Stimulated activated memory B cell treated with anti-CD40 and anti-IgM and Interleukin-4, amounts not matched to agents 10 μg/mL and 1 μg/mL and 100 μg/mL, for 72 hours (primary cell): Measurements from ENCODE around the gene SLC2A11.
"Not testable (repeated sequence)": the region's sequence is repeated elsewhere in the genome, so short reads cannot be mapped to it uniquely, and the experiment has no call there.

Experiments
- ATAC-seq: fragments of 150-1000 bp; cut with Tn5 transposase; 2 replicates; pipeline ENCODE4 v1.10.0; 2021
- H3K27ac Mint-ChIP-seq: one replicate; pipeline ENCODE4 v1.8.0; 2022; ENCODE audit warnings: mild to moderate bottlenecking, mixed read lengths
- H3K27me3 Mint-ChIP-seq: one replicate; pipeline ENCODE4 v1.8.0; 2022; ENCODE audit warnings: mixed read lengths
- H3K36me3 Mint-ChIP-seq: one replicate; pipeline ENCODE4 v1.8.0; 2022; ENCODE audit warnings: mixed read lengths
- H3K4me1 Mint-ChIP-seq: one replicate; pipeline ENCODE4 v1.8.0; 2022; ENCODE audit warnings: mixed read lengths
- H3K4me3 Mint-ChIP-seq: one replicate; pipeline ENCODE4 v1.8.0; 2022; ENCODE audit warnings: mild to moderate bottlenecking, moderate library complexity, mixed read lengths
- H3K9me3 Mint-ChIP-seq: one replicate; pipeline ENCODE4 v1.8.0; 2022; ENCODE audit warnings: mixed read lengths

Gene SLC2A11

GRCh38 chr22:23849009-23850006, 8.4 kb upstream of the SLC2A11 start:
- no peaks in the 10 kb centered on the region for H3K9me3 Mint-ChIP-seq
- H3K4me3 Mint-ChIP-seq: peak overlapping the region; percentile 68
- H3K4me1 Mint-ChIP-seq: peaks cover 66% of the 10 kb centered on the region
- H3K27ac Mint-ChIP-seq: peak overlapping the region; percentile 79
- no peaks in the 10 kb centered on the region for H3K36me3 Mint-ChIP-seq
- ATAC-seq: peak; percentile 84
- no peaks in the 10 kb centered on the region for H3K27me3 Mint-ChIP-seq

- H3K27ac Mint-ChIP-seq: peak overlapping the region; percentile 79
Measured at GRCh38 chr22:23850136-23850611, 7.5 kb upstream of the SLC2A11 start.

GRCh38 chr22:23856721-23857605, 712 bp upstream of the SLC2A11 start:
- ATAC-seq: peak; percentile 75
- H3K4me3 Mint-ChIP-seq: peak overlapping the region; percentile 90
- peaks cover 24% of the 10 kb centered on the region for H3K4me1 Mint-ChIP-seq
- H3K9me3 Mint-ChIP-seq: no peaks in the 10 kb centered on the region
- H3K27ac Mint-ChIP-seq: peak overlapping the region; percentile 95
- no peaks in the 10 kb centered on the region for H3K27me3 Mint-ChIP-seq
- no peaks in the 10 kb centered on the region for H3K36me3 Mint-ChIP-seq

More at GRCh38 chr22:23850136-23850611, 7.5 kb upstream of the SLC2A11 start:
- Mint-ChIP-seq H3K4me1 (peaks cover 58% of the 10 kb centered on the region), H3K36me3 (no peaks in the 10 kb centered on the region), H3K9me3 (no peaks in the 10 kb centered on the region), H3K27me3 (no peaks in the 10 kb centered on the region), H3K4me3 (peak overlapping the region; percentile 63)
- peak; percentile 69 for ATAC-seq

GRCh38 chr22:23858484-23858815, 775 bp downstream of the SLC2A11 start:
- peaks cover 36% of the 10 kb centered on the region for H3K4me1 Mint-ChIP-seq
- no peaks in the 10 kb centered on the region for H3K27me3 Mint-ChIP-seq
- H3K4me3 Mint-ChIP-seq: peak overlapping the region; percentile 90
- H3K27ac Mint-ChIP-seq: peak overlapping the region; percentile 95
- no peak for ATAC-seq
- H3K36me3 Mint-ChIP-seq: peaks cover 14% of the 10 kb centered on the region
- H3K9me3 Mint-ChIP-seq: no peaks in the 10 kb centered on the region

GRCh38 chr22:23859201-23859600, 1.5 kb downstream of the SLC2A11 start:
- Mint-ChIP-seq H3K4me3 (peak overlapping the region; percentile 90), H3K4me1 (peaks cover 36% of the 10 kb centered on the region), H3K9me3 (no peaks in the 10 kb centered on the region), H3K27me3 (no peaks in the 10 kb centered on the region), H3K27ac (peak overlapping the region; percentile 95), H3K36me3 (peaks cover 21% of the 10 kb centered on the region)
- ATAC-seq: no peak

- H3K4me1 Mint-ChIP-seq: peaks cover 36% of the 10 kb centered on the region
- peaks cover 23% of the 10 kb centered on the region for H3K36me3 Mint-ChIP-seq
- H3K4me3 Mint-ChIP-seq, H3K9me3 Mint-ChIP-seq, H3K27me3 Mint-ChIP-seq, H3K27ac Mint-ChIP-seq, ATAC-seq: not testable (repeated sequence)
Measured at GRCh38 chr22:23860187-23860586, 2.5 kb downstream of the SLC2A11 start.

GRCh38 chr22:23862103-23862502, 4.4 kb downstream of the SLC2A11 start:
- H3K36me3 Mint-ChIP-seq: peaks cover 28% of the 10 kb centered on the region
- no peaks in the 10 kb centered on the region for H3K27me3 Mint-ChIP-seq
- no peak overlapping the region for H3K27ac Mint-ChIP-seq
- H3K9me3 Mint-ChIP-seq: no peaks in the 10 kb centered on the region
- no peak overlapping the region for H3K4me3 Mint-ChIP-seq
- no peak for ATAC-seq
- peaks cover 27% of the 10 kb centered on the region for H3K4me1 Mint-ChIP-seq

- not testable (repeated sequence) for H3K9me3 Mint-ChIP-seq, H3K4me3 Mint-ChIP-seq, ATAC-seq, H3K27ac Mint-ChIP-seq, H3K27me3 Mint-ChIP-seq
- Mint-ChIP-seq H3K4me1 (peaks cover 13% of the 10 kb centered on the region), H3K36me3 (peaks cover 51% of the 10 kb centered on the region)
Measured at GRCh38 chr22:23864499-23865154, 7.0 kb downstream of the SLC2A11 start.

GRCh38 chr22:23868580-23868979, 10.9 kb downstream of the SLC2A11 start:
- Mint-ChIP-seq H3K4me1 (no peaks in the 10 kb centered on the region), H3K9me3 (no peaks in the 10 kb centered on the region), H3K36me3 (peaks cover 47% of the 10 kb centered on the region), H3K27ac (no peak overlapping the region), H3K27me3 (no peaks in the 10 kb centered on the region), H3K4me3 (no peak overlapping the region)
- no peak for ATAC-seq

- H3K4me3 Mint-ChIP-seq: no peak overlapping the region
- ATAC-seq: no peak
Measured at GRCh38 chr22:23874871-23875270, 17.2 kb downstream of the SLC2A11 start.

GRCh38 chr22:23875801-23876200, 18.1 kb downstream of the SLC2A11 start:
- no peak overlapping the region for H3K27ac Mint-ChIP-seq
- peaks cover 53% of the 10 kb centered on the region for H3K36me3 Mint-ChIP-seq
- ATAC-seq: no peak

More at GRCh38 chr22:23874871-23875270, 17.2 kb downstream of the SLC2A11 start:
- H3K27ac Mint-ChIP-seq: no peak overlapping the region
- H3K27me3 Mint-ChIP-seq: no peaks in the 10 kb centered on the region
- H3K9me3 Mint-ChIP-seq: no peaks in the 10 kb centered on the region
- peaks cover 6% of the 10 kb centered on the region for H3K4me1 Mint-ChIP-seq
- peaks cover 52% of the 10 kb centered on the region for H3K36me3 Mint-ChIP-seq

GRCh38 chr22:23877566-23877965, 19.9 kb downstream of the SLC2A11 start:
- no peak overlapping the region for H3K4me3 Mint-ChIP-seq
- ATAC-seq: no peak
- no peaks in the 10 kb centered on the region for H3K9me3 Mint-ChIP-seq
- H3K27me3 Mint-ChIP-seq: no peaks in the 10 kb centered on the region
- peaks cover 69% of the 10 kb centered on the region for H3K36me3 Mint-ChIP-seq
- no peak overlapping the region for H3K27ac Mint-ChIP-seq
- H3K4me1 Mint-ChIP-seq: peaks cover 6% of the 10 kb centered on the region

More at GRCh38 chr22:23875801-23876200, 18.1 kb downstream of the SLC2A11 start:
- H3K9me3 Mint-ChIP-seq: no peaks in the 10 kb centered on the region
- H3K4me1 Mint-ChIP-seq: peaks cover 6% of the 10 kb centered on the region
- no peak overlapping the region for H3K4me3 Mint-ChIP-seq
- H3K27me3 Mint-ChIP-seq: no peaks in the 10 kb centered on the region

- Mint-ChIP-seq H3K9me3 (no peaks in the 10 kb centered on the region), H3K27me3 (no peaks in the 10 kb centered on the region), H3K4me3 (no peak overlapping the region), H3K4me1 (peaks cover 6% of the 10 kb centered on the region), H3K36me3 (peaks cover 67% of the 10 kb centered on the region), H3K27ac (no peak overlapping the region)
- ATAC-seq: no peak
Measured at GRCh38 chr22:23878219-23878618, 20.5 kb downstream of the SLC2A11 start.

- no peaks in the 10 kb centered on the region for H3K27me3 Mint-ChIP-seq
- H3K4me3 Mint-ChIP-seq: no peak overlapping the region
- H3K9me3 Mint-ChIP-seq: no peaks in the 10 kb centered on the region
- H3K27ac Mint-ChIP-seq: no peak overlapping the region
- peaks cover 44% of the 10 kb centered on the region for H3K36me3 Mint-ChIP-seq
- no peaks in the 10 kb centered on the region for H3K4me1 Mint-ChIP-seq
- peak; percentile 20 for ATAC-seq
Measured at GRCh38 chr22:23882370-23882769, 24.7 kb downstream of the SLC2A11 start.

- H3K9me3 Mint-ChIP-seq: no peaks in the 10 kb centered on the region
- no peaks in the 10 kb centered on the region for H3K27me3 Mint-ChIP-seq
- no peak for ATAC-seq
- peaks cover 35% of the 10 kb centered on the region for H3K36me3 Mint-ChIP-seq
- no peaks in the 10 kb centered on the region for H3K4me1 Mint-ChIP-seq
- no peak overlapping the region for H3K4me3 Mint-ChIP-seq
- H3K27ac Mint-ChIP-seq: no peak overlapping the region
Measured at GRCh38 chr22:23883658-23884057, 26.0 kb downstream of the SLC2A11 start.
